CD4-positive, alpha-beta memory T cell (primary cell): ENCODE measurements around the gene FOXD2. TPM values are rescaled to one million over a fixed set of nuclear protein-coding genes. Genes with fewer than 3 reads are reported as not detected.
A peak's percentile ranks its signal among the peaks of the same experiment; 100 is the strongest.

Experiments
- CTCF ChIA-PET: fragments of 350-600 bp; sonication (Branson Sonifier 250); formaldehyde crosslinking; loops from one replicate; lab custom pipeline; 2021; ENCODE audit warnings: inconsistent platforms; ENCODE audit not compliant: partially characterized antibody; lab: Charles Lee
- POLR2A ChIA-PET: fragments of 350-600 bp; sonication (Branson Sonifier 250); formaldehyde crosslinking; loops from one replicate; lab custom pipeline; 2021; ENCODE audit not compliant: partially characterized antibody; lab: Charles Lee
- DNase-seq, 5 donors: peaks; one replicate each; pipeline versions ENCODE4 v3.0.0 to v3.0.0-alpha.2; 2020 to 2022; ENCODE audit warnings: mixed read lengths in 1 of 5
- H3K27ac ChIP-seq: one replicate; pipeline ENCODE4 v1.7.0; 2013; ENCODE audit warnings: low read depth, low read length
- H3K27me3 ChIP-seq: 2 replicates; pipeline ENCODE4 v1.7.0; 2013; ENCODE audit warnings: mild to moderate bottlenecking, low read length, moderate library complexity; ENCODE audit not compliant: insufficient read depth
- H3K36me3 ChIP-seq: 2 replicates; pipeline ENCODE4 v1.7.0; 2013; ENCODE audit warnings: mild to moderate bottlenecking, low read length, moderate library complexity; ENCODE audit not compliant: insufficient read depth
- H3K4me1 ChIP-seq: 2 replicates; pipeline ENCODE4 v1.7.0; 2013; ENCODE audit warnings: mild to moderate bottlenecking, low read length, moderate library complexity; ENCODE audit not compliant: insufficient read depth
- H3K4me3 ChIP-seq, 2 donors: one replicate each; pipeline ENCODE4 v1.7.0; 2013; ENCODE audit warnings: low read length in 2 of 2, mild to moderate bottlenecking in 1 of 2
- H3K9me3 ChIP-seq, 2 donors: one replicate each; pipeline ENCODE4 v1.7.0; 2013; ENCODE audit warnings: low read length in 2 of 2, control low read depth in 1 of 2; ENCODE audit not compliant: control insufficient read depth in 1 of 2
- H3K27ac Mint-ChIP-seq, 7 donors: one replicate each; pipeline ENCODE4 v1.8.0; 2020 to 2021; ENCODE audit warnings: mixed read lengths in 7 of 7, mild to moderate bottlenecking in 6 of 7, inconsistent platforms in 3 of 7, moderate library complexity in 3 of 7
- H3K27me3 Mint-ChIP-seq, 2 donors: one replicate each; pipeline ENCODE4 v1.8.0; 2020 to 2021; ENCODE audit warnings: mixed read lengths in 2 of 2
- H3K36me3 Mint-ChIP-seq, 2 donors: one replicate each; pipeline ENCODE4 v1.8.0; 2020 to 2021; ENCODE audit warnings: mixed read lengths in 2 of 2, inconsistent platforms in 1 of 2, mild to moderate bottlenecking in 1 of 2
- H3K4me1 Mint-ChIP-seq, 4 donors: one replicate each; pipeline ENCODE4 v1.8.0; 2020 to 2021; ENCODE audit warnings: mixed read lengths in 4 of 4, mild to moderate bottlenecking in 1 of 4
- H3K4me3 Mint-ChIP-seq, 8 donors: one replicate each; pipeline ENCODE4 v1.8.0; 2020 to 2021; ENCODE audit warnings: mixed read lengths in 8 of 8, mild to moderate bottlenecking in 7 of 8, moderate library complexity in 6 of 8, inconsistent platforms in 3 of 8
- H3K9me3 Mint-ChIP-seq, 8 donors: one replicate each; pipeline ENCODE4 v1.8.0; 2020 to 2021; ENCODE audit warnings: mixed read lengths in 8 of 8, mild to moderate bottlenecking in 5 of 8, inconsistent platforms in 3 of 8, moderate library complexity in 1 of 8
- intact Hi-C: fragments of 100-400 bp; cut with micrococcal nuclease; formaldehyde crosslinking; loops from one replicate; pipeline ENCODE4 v1.15.1; 2023
- polyA plus RNA-seq, 2 donors: library from polyadenylated mRNA; unstranded; fragments of 300-500 nt; fragmentation: Illumina TruSeq; gene quantifications; one replicate each; pipeline ENCODE4 v1.2.3, GENCODE V29; 2021
- total RNA-seq, 2 experiments: library from RNA; stranded (reverse); gene quantifications; one replicate each; pipeline ENCODE4 v1.2.3, GENCODE V29; 2021

The FOXD2 gene
- total and polyA plus RNA-seq, 4 experiments from 2014 or later = 0.07 to 0.73 (median 0.37) TPM

DNA sequence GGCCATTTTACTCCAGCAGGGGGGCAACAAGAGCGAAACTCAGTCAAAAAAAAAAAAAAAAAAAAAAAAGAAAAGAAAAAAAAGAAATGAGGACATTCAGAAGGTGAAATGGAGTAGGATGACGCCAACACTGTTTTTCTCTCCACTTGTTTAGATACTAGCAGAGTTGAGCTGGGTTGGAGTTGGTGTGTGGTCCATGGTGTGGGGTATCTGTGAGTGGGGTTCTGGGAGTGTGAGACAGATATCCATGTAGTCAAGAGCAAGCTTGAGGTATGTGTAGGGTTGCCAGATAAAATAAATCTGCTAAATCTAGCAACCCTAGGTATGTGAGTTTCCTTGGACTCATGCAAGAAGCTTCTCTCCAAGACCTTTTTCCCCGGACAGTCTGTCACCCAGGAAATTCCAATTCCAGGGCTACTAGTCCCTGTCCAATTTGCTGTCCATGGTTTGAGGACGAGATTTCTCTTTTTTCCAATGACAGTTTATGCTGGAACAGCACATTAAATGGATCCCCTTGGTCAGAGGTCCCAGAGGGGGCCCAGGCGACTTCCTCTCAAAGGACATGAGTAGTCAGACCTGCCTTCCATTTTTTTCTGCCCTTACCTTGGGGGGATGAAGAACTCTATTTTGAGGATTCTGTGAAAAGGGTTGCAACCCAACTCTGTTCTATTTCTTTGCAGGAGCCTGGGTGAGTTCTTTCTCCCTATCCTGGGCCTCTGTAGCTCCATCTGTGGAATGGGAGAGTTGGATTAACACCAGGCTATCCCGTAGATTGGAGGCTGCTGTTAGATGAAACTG, 2.1 kb upstream of the FOXD2 start:
- Histone ChIP-seq H3K27me3 (peaks cover 6% of the 10 kb centered on the region), H3K27ac (no peak overlapping the region), H3K9me3 (no peaks in the 10 kb centered on the region), H3K4me3 (no peak overlapping the region), H3K36me3 (no peaks in the 10 kb centered on the region), H3K4me1 (peaks cover 31% of the 10 kb centered on the region)
- POLR2A ChIA-PET = interaction anchor here (0.6 to 1.1 kb wide), 5 partner anchors 15 to 274 kb away, joined by 3 to 4 read pairs (median 3); partner anchors contain the start of genes CMPK1 and STIL
- no peak for DNase-seq
- Mint-ChIP-seq H3K4me3 (peak overlapping the region; percentile 88 to 94 (median 92)), H3K27me3 (peaks cover 4 to 5% of the 10 kb centered on the region in 2 donors), H3K9me3 (peaks cover 0 to 2% (median 0%) of the 10 kb centered on the region in 8 donors), H3K4me1 (peaks cover 17 to 50% (median 32%) of the 10 kb centered on the region in 4 donors), H3K36me3 (peaks cover 0 to 14% of the 10 kb centered on the region in 2 donors), H3K27ac (peak overlapping the region in 6 of 7 donors; percentile 86 to 97 (median 92))
- intact Hi-C loops = loop anchor here (1.0 kb wide), 1 partner anchor 275 kb away; no protein-coding TSS in a partner anchor
- CTCF ChIA-PET = interaction anchor here (0.6 to 9.7 kb wide), 15 partner anchors 10 to 1612 kb away, joined by 3 to 138 read pairs (median 5); partner anchors contain the start of genes CMPK1 and PDZK1IP1

DNA sequence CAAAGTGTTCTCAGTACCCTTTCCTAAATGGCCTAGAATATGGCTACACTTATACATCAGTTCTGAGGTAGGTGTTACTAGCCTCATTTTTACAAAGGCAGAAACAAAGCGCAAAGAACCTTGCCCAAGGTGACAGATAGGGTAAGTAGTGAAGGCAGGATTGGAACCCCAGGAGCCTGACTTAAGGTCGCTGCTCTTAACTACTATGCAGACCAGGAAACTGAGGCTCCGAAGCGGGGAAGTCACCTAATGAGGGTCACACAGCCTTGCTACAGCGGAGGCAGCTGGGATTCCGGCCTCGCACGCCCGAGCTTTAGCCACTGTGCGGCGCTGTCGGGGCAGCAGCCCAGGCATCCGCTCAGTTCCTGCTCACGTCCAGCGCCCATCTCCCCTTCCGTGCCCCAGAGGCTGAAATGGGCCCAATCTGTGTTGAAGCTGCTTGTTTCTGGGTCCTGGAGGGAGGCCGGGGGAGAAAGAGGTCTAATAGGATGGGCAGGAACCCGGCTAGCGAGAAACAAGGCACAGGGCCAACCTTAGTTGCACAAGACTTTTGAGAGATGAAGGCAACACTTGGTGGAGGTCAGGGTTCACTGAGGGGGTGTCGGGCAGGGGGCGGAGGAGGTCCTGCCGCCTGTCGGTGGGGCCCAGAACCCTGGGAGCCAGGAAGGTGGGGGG, 1.4 kb upstream of the FOXD2 start:
- Mint-ChIP-seq H3K36me3 (peaks cover 0 to 14% of the 10 kb centered on the region in 2 donors), H3K4me3 (peak overlapping the region; percentile 88 to 94 (median 92)), H3K4me1 (peaks cover 17 to 45% (median 30%) of the 10 kb centered on the region in 4 donors), H3K9me3 (peaks cover 0 to 2% (median 0%) of the 10 kb centered on the region in 8 donors), H3K27me3 (peaks cover 4 to 5% of the 10 kb centered on the region in 2 donors), H3K27ac (peak overlapping the region; percentile 86 to 97 (median 91))
- Histone ChIP-seq H3K36me3 (no peaks in the 10 kb centered on the region), H3K4me1 (peaks cover 31% of the 10 kb centered on the region), H3K27me3 (peaks cover 6% of the 10 kb centered on the region), H3K27ac (peak overlapping the region; percentile 46), H3K4me3 (peak overlapping the region; percentile 55 to 75), H3K9me3 (no peaks in the 10 kb centered on the region)
- peak; percentile 66 to 78 (median 67) for DNase-seq
- ChIA-PET CTCF (interaction anchor here (0.9 to 9.7 kb wide), 14 partner anchors 9 to 290 kb away, joined by 3 to 138 read pairs (median 5); partner anchors contain the start of genes CMPK1 and PDZK1IP1), POLR2A (interaction anchor here (0.6 to 1.1 kb wide), 5 partner anchors 16 to 274 kb away, joined by 3 to 4 read pairs (median 3); partner anchors contain the start of genes CMPK1 and STIL)
- intact Hi-C loops = loop anchor here (1.0 kb wide), 1 partner anchor 274 kb away; no protein-coding TSS in a partner anchor

DNA sequence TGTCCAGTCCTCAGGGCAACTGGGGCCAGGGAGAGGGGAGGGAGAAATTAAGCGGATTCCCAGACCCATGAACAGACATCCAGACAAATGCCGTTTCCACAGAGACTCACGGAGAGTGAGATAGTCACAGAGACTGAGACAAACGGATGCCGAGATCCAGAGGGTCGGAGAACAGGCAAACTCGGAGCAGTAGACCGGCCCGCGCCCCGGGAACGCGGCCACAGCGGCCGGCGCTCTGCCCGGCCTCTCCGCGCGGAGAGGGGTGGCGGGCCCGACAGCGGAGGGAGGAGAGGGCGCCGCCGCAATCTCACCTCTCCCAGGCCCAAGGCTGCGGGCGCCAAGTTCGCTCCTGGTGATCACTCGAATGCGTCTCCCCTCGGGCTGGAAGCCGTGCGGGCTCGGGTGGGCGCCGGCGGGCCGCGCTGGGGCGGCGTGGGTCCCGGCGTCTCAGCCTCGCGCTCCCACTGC, 831 bp upstream of the FOXD2 start:
- Mint-ChIP-seq H3K4me1 (peaks cover 17 to 40% (median 30%) of the 10 kb centered on the region in 4 donors), H3K4me3 (peak overlapping the region; percentile 88 to 94 (median 92))

DNA sequence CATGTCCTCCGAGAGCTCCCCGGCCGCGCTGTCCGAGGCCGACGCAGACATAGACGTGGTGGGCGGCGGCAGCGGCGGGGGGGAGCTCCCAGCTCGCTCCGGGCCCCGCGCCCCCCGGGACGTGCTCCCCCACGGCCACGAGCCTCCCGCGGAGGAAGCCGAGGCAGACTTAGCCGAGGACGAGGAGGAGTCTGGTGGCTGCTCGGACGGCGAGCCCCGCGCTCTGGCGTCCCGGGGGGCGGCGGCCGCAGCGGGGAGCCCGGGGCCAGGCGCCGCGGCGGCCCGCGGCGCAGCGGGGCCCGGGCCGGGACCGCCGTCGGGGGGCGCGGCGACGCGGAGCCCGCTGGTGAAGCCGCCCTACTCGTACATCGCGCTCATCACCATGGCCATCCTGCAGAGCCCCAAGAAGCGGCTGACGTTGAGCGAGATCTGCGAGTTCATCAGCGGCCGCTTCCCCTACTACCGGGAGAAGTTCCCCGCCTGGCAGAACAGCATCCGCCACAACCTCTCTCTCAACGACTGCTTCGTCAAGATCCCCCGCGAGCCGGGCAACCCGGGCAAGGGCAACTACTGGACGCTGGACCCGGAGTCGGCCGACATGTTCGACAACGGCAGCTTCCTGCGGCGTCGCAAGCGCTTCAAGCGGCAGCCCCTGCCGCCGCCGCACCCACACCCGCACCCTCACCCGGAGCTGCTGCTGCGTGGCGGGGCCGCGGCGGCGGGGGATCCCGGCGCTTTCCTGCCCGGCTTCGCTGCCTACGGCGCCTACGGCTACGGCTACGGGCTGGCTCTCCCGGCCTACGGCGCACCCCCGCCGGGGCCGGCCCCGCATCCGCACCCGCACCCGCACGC, 547 bp downstream of the FOXD2 start:
- Histone ChIP-seq H3K27me3 (peaks cover 25% of the 10 kb centered on the region), H3K27ac (peak overlapping the region; percentile 46)

More for the DNA sequence above, 831 bp upstream of the FOXD2 start:
- H3K36me3 ChIP-seq = no peaks in the 10 kb centered on the region
- peak overlapping the region; percentile 86 to 97 (median 91) for H3K27ac Mint-ChIP-seq
- peaks cover 11% of the 10 kb centered on the region for H3K27me3 ChIP-seq
- H3K9me3 Mint-ChIP-seq = peaks cover 0 to 2% (median 0%) of the 10 kb centered on the region in 8 donors
- peak overlapping the region; percentile 55 to 75 for H3K4me3 ChIP-seq
- H3K9me3 ChIP-seq = no peaks in the 10 kb centered on the region
- H3K27me3 Mint-ChIP-seq = peaks cover 4 to 5% of the 10 kb centered on the region in 2 donors
- ChIA-PET POLR2A (interaction anchor here (0.8 to 2.2 kb wide), 7 partner anchors 8 to 289 kb away, joined by 3 to 18 read pairs (median 3); partner anchors contain the start of genes CMPK1 and STIL), CTCF (interaction anchor here (0.6 to 9.7 kb wide), 39 partner anchors 8 to 290 kb away, joined by 3 to 138 read pairs (median 4); partner anchors contain the start of genes CMPK1, PDZK1IP1 and STIL)
- peaks cover 0 to 14% of the 10 kb centered on the region in 2 donors for H3K36me3 Mint-ChIP-seq
- DNase-seq = peak in 1 of 5 donors; percentile 29
- peak overlapping the region; percentile 46 for H3K27ac ChIP-seq
- intact Hi-C loops = loop anchor here (1.0 kb wide), 4 partner anchors 103 to 289 kb away; partner anchors contain the start of gene STIL
- H3K4me1 ChIP-seq = peaks cover 27% of the 10 kb centered on the region

DNA sequence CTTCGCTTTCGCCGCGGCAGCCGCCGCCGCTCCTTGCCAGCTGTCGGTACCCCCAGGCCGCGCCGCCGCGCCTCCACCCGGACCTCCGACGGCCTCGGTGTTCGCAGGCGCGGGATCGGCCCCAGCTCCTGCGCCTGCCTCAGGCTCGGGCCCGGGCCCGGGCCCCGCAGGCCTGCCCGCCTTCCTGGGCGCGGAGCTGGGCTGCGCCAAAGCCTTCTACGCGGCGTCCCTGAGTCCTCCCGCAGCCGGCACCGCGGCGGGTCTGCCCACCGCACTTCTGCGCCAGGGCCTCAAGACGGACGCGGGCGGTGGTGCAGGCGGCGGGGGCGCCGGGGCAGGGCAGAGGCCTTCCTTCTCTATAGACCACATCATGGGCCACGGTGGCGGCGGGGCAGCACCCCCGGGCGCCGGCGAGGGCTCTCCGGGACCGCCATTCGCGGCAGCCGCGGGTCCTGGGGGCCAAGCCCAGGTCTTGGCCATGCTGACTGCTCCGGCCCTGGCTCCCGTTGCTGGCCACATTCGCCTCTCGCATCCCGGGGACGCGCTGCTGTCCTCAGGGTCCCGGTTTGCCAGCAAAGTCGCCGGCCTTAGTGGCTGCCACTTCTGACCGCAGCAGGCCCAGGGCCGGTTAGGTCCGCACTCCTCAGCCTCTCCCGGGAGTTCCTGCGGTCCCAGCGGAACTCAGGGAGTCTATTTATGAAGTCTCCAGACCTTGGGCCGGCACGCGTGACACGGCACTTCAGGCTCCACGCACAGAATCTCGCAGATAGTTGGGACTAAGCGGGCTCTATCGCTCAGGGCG, 1.4 kb downstream of the FOXD2 start:
- H3K4me3 ChIP-seq = no peak overlapping the region
- peak overlapping the region in 2 of 7 donors; percentile 65 to 86 for H3K27ac Mint-ChIP-seq
- POLR2A ChIA-PET = interaction anchor here (1.1 to 2.2 kb wide), 2 partner anchors 10 to 105 kb away, joined by 5 to 18 read pairs; partner anchors contain the start of gene CMPK1

More for the DNA sequence above, 547 bp downstream of the FOXD2 start:
- Mint-ChIP-seq H3K9me3 (peaks cover 0 to 2% (median 0%) of the 10 kb centered on the region in 8 donors), H3K4me3 (peak overlapping the region; percentile 79 to 84 (median 82)), H3K4me1 (peaks cover 8 to 26% (median 18%) of the 10 kb centered on the region in 4 donors), H3K27me3 (peaks cover 4 to 9% of the 10 kb centered on the region in 2 donors), H3K36me3 (peaks cover 0 to 7% of the 10 kb centered on the region in 2 donors), H3K27ac (peak overlapping the region in 4 of 7 donors; percentile 17 to 86 (median 65))
- POLR2A ChIA-PET = interaction anchor here (0.8 to 2.2 kb wide), 8 partner anchors 10 to 288 kb away, joined by 3 to 18 read pairs (median 4); partner anchors contain the start of genes CMPK1 and STIL
- Histone ChIP-seq H3K36me3 (no peaks in the 10 kb centered on the region), H3K9me3 (no peaks in the 10 kb centered on the region), H3K4me1 (peaks cover 14% of the 10 kb centered on the region), H3K4me3 (peak overlapping the region in 1 of 2 donors; percentile 75)
- DNase-seq = peak; percentile 45 to 60 (median 54)
- CTCF ChIA-PET = interaction anchor here (0.9 to 9.7 kb wide), 25 partner anchors 8 to 288 kb away, joined by 3 to 138 read pairs (median 4); partner anchors contain the start of genes CMPK1 and STIL
- intact Hi-C loops = no loop called here

More for the DNA sequence above, 1.4 kb downstream of the FOXD2 start:
- Histone ChIP-seq H3K27me3 (peaks cover 33% of the 10 kb centered on the region), H3K36me3 (no peaks in the 10 kb centered on the region), H3K27ac (no peak overlapping the region), H3K9me3 (no peaks in the 10 kb centered on the region), H3K4me1 (peaks cover 15% of the 10 kb centered on the region)
- intact Hi-C loops = no loop called here
- CTCF ChIA-PET = interaction anchor here (2.0 to 9.7 kb wide), 2 partner anchors 260 to 274 kb away, joined by 12 to 138 read pairs; no protein-coding TSS in a partner anchor
- Mint-ChIP-seq H3K27me3 (peaks cover 4 to 17% of the 10 kb centered on the region in 2 donors), H3K36me3 (peaks cover 0 to 7% of the 10 kb centered on the region in 2 donors), H3K4me1 (peaks cover 11 to 23% (median 16%) of the 10 kb centered on the region in 4 donors), H3K4me3 (peak overlapping the region in 7 of 8 donors; percentile 61 to 78 (median 64)), H3K9me3 (peaks cover 0 to 3% (median 0%) of the 10 kb centered on the region in 8 donors)
- no peak for DNase-seq
